Fibroblast of mammary gland (primary cell): ENCODE results near the gene GP5.

Experiments
- DNase-seq: peaks from one replicate; pipeline ENCODE4 v3.0.0-alpha.2; 2010; ENCODE audit warnings: low read depth
- H3K4me3 ChIP-seq: 2 replicates; pipeline ENCODE4 v1.5.1; 2011; ENCODE audit warnings: low read depth, mild to moderate bottlenecking, low read length, moderate library complexity; ENCODE audit not compliant: control insufficient read depth
- TF ChIP-seq, protein P1 (sequence below): conservative IDR thresholded peaks from 2 replicates; pipeline ENCODE4 v1.5.1; 2011; ENCODE audit warnings: low read depth, low read length, inconsistent platforms; ENCODE audit not compliant: control insufficient read depth, insufficient read depth

GP5 gene

DNA sequence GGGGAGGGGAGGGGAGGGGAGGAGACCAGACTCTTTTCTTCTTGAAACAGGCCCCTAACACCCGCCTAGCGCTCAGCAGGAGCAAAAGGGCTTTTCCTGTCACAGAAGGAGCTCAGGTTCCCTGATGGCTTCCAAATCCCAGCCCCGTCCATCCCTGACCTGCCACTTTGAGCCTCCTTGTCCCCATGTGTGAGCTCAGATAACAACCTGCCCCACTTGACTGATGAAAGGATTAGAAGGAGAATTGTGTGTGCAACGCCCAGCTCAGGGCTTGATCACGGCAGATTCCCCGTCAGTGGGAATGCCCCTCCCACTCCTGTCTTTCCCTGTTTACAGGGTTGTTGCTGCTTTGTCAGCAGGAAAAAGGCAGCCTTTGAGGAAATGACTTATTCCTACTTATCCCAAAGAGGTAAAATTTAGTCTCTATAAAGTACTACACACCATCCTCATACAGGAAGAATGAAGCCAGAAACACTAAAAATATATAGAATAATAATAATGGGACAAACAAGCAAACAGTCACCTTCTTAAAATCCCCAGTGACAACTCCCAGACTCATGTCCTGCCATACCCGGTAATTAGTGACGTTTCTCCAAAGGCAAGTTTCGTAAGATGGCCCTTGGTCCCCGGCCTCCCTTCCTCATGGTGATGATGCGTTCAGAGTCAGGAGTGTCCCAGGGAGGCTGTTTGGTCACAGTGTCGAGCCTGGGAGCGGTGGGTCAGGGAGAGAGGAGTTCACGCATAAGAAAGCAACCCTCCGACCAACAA, 23.4 kb downstream of the GP5 start:
- DNase-seq: no peak
- H3K4me3 ChIP-seq: no peak overlapping the region
- TF ChIP-seq, protein P1, sequence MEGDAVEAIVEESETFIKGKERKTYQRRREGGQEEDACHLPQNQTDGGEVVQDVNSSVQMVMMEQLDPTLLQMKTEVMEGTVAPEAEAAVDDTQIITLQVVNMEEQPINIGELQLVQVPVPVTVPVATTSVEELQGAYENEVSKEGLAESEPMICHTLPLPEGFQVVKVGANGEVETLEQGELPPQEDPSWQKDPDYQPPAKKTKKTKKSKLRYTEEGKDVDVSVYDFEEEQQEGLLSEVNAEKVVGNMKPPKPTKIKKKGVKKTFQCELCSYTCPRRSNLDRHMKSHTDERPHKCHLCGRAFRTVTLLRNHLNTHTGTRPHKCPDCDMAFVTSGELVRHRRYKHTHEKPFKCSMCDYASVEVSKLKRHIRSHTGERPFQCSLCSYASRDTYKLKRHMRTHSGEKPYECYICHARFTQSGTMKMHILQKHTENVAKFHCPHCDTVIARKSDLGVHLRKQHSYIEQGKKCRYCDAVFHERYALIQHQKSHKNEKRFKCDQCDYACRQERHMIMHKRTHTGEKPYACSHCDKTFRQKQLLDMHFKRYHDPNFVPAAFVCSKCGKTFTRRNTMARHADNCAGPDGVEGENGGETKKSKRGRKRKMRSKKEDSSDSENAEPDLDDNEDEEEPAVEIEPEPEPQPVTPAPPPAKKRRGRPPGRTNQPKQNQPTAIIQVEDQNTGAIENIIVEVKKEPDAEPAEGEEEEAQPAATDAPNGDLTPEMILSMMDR: no peak

DNA sequence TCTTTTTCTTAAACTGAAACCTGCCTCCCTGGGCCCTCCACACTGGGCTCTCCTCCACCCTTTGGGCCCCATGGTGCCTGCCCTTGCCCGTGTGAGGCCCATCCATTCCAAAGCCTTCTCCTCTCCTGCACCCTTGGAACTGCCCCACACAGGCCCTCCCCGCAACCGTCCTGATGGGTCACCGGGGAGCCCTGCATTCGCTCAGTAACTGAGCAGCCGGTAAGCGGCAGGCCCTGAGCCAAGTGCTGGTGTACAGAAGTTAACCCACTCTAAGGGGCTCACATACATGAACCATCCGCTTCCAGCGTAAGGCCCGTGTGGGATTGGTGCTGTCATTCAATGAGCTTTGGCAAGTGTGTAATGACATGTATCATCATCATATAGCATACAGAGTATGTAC, 24.1 kb downstream of the GP5 start:
- no peak for DNase-seq
- TF ChIP-seq, protein P1: no peak
- H3K4me3 ChIP-seq: no peak overlapping the region

DNA sequence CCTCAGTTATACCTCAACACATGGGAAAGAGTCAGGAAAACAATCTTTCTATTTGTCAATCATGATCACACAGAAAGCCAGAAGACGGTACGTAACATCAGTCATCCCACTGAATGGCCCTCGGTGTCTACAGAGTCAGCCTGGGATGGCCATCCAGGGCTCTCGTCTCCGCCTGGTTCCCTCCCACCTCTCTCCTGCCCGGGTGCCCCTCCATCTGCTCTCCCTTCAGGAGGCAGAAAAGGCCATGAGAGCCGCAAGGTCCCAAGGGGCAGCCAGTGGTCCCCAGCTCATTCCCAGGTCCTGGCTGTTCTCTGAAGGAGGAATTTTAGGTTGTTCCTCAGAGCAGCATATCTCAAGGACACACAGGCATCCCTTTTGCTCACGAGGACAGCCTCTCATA, 25.2 kb downstream of the GP5 start:
- DNase-seq: no peak
- H3K4me3 ChIP-seq: no peak overlapping the region
- TF ChIP-seq, protein P1: no peak

DNA sequence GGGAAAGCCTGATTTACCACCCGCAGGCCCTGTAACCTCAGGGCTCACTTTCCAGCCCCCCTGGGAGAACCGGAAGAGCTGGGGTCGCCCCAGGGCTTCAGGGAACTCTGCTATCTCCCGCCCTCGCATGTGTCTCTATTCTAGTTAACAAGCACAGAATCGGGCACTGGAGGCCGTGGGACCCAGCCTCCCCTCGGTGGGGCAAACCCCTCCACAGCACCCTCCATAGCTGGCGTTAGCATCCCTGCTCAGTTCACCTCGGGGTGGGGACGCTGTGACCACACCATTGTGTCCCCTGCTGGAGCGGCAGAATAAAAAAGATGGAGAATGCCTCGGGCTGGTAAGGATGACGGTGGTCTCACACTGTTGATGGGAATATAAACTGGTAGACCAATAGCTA, 26.0 kb downstream of the GP5 start:
- H3K4me3 ChIP-seq: no peak overlapping the region
- TF ChIP-seq, protein P1: no peak
- DNase-seq: no peak

GRCh38 chr3:194370753-194371152, 28.3 kb downstream of the GP5 start:
- H3K4me3 ChIP-seq: no peak overlapping the region
- TF ChIP-seq, protein P1: no peak
- DNase-seq: no peak

GRCh38 chr3:194369522-194370279, 29.4 kb downstream of the GP5 start, which contains the start of gene LRRC15:
Gene LRRC15, minus strand, starts transcription at chr3:194369743. Its CDS starts 8,700 bp downstream, at chr3:194361043.
- TF ChIP-seq, protein P1: no peak
- DNase-seq: peak; percentile 39
- no peak within 1 kb of the TSS for H3K4me3 ChIP-seq
